ENCODE measurements around the gene SEC22A.

SEC22A gene

DNA sequence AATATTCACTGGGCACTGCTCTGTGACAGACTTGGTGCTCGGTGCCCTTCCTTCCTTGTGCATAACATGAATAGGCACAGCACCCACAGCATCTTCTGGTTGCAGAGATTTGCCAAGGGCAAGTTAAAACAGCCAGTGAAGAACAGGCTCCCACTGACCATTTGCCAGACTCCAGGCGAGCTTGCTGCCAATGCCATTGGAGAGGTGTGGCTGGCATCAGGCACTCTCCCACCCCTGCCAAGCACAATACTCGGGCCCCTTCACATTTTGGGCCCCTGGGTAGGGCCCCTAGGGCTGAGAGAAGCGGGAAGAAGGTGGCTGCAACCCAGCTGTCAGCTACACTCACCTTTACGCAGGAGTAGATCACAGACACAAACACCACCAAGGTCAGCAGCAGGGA, 112.1 kb downstream of the SEC22A start:
- no peak for DNase-seq (ENCODE audit: low spot score)
- TF ChIP-seq, protein P1, sequence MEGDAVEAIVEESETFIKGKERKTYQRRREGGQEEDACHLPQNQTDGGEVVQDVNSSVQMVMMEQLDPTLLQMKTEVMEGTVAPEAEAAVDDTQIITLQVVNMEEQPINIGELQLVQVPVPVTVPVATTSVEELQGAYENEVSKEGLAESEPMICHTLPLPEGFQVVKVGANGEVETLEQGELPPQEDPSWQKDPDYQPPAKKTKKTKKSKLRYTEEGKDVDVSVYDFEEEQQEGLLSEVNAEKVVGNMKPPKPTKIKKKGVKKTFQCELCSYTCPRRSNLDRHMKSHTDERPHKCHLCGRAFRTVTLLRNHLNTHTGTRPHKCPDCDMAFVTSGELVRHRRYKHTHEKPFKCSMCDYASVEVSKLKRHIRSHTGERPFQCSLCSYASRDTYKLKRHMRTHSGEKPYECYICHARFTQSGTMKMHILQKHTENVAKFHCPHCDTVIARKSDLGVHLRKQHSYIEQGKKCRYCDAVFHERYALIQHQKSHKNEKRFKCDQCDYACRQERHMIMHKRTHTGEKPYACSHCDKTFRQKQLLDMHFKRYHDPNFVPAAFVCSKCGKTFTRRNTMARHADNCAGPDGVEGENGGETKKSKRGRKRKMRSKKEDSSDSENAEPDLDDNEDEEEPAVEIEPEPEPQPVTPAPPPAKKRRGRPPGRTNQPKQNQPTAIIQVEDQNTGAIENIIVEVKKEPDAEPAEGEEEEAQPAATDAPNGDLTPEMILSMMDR (IDR thresholded peaks at IDR 0.05; ENCODE audit: extremely low read depth, missing control alignments): no peak

DNA sequence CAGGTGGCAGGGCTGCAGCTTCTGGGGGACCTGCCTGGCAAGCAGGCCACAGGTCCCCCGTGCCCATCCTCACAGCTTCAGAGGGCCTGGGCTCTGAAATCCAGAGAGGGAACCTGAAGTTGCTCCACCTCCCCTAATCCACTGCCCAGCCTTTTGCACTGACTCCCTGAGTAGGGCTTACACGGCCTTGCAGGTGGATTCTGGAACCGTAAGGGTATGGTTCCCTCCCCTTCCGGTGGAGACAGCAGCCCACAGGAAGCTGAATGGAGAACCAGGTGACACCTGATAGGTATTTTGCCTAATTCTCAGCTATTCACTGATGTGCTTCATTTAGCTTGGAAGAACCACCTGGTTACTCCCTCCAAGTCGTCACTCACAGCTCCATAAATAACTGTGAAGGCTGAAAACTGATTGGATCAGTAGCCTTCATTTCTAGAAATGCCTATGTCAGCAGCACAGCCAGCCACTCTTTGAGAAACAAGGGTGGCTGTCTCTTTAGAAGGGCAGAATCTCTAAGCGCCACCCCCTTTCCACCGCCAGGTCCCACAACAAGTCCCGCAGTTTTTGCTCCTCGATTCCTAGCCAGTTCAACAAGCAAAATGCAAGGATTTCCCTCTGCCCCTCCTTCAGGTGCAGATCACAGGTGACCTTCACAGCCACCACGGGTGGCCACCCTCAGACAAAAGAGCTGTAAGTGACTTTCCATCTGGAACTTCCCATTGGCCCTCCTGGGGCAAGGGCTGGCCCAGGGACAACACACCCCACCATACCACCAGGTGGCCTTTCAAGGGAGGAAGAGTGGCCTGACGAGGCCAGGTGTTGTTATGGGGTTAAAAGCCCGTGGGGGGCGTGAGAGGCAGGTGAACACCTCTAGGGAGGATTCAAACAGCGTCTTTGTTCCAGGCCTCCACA, 112.9 kb downstream of the SEC22A start:
- DNase-seq (ENCODE audit: low spot score): no peak
- TF ChIP-seq, protein P1 (IDR thresholded peaks at IDR 0.05; ENCODE audit: extremely low read depth, missing control alignments): no peak

DNA sequence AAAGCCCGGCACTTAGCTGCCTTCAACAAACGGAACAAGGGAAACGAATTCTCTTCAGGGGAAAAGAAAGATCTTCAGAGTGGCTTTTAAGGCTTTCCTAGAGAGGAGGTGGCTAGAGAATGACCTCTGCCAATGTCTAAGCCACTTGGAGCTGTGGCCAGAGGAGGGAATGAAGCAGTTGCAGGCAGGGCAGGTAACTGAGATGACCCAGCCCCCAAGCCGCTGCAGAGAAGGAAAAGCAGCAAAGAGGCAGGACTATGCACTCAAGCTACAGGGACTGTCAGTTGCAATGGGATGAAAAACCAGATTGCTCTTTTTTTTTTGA, 113.5 kb downstream of the SEC22A start:
- TF ChIP-seq, protein P1 (IDR thresholded peaks at IDR 0.05; ENCODE audit: extremely low read depth, missing control alignments): no peak
- no peak for DNase-seq (ENCODE audit: low spot score)

DNA sequence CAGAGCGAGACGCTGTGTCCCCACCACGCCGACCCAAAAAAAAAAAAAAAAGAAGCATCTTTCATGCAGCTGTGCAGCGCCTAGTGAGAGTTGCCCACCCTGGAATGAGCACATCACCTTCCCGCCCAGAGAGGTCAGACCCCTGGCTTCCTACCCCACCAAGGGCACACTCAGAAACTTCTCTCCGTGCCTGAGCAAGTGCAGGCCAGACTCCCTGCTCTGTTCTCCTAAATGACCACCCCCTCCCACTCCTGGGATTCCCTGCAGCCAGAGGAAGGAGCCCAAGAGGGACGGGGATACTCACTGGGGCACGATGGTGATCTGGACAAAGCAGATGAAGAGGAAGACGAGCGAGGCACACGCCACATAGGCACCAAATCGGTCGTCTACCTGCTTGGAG, 116.0 kb downstream of the SEC22A start:
- TF ChIP-seq, protein P1 (IDR thresholded peaks at IDR 0.05; ENCODE audit: extremely low read depth, missing control alignments): no peak
- no peak for DNase-seq (ENCODE audit: low spot score)

DNA sequence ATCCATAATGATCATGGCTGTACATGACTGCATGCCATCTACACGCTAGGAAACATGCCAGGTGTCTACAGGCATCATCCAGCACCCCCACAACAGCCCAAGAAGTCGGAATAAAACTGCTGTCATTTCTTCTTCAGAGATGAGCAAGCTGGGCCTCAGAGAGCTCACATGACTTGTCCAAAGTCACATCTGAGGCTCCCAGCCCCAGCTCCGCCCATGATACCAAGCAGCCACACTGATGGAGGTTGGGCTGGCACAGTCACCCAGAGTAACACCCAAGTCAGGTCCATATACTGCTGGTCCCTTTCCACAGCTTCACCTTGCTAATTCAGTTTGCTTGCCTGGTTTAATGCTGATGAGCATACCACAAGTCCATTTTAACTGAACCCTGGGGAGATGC, 116.6 kb downstream of the SEC22A start:
- TF ChIP-seq, protein P1 (IDR thresholded peaks at IDR 0.05; ENCODE audit: extremely low read depth, missing control alignments): no peak
- DNase-seq (ENCODE audit: low spot score): no peak

DNA sequence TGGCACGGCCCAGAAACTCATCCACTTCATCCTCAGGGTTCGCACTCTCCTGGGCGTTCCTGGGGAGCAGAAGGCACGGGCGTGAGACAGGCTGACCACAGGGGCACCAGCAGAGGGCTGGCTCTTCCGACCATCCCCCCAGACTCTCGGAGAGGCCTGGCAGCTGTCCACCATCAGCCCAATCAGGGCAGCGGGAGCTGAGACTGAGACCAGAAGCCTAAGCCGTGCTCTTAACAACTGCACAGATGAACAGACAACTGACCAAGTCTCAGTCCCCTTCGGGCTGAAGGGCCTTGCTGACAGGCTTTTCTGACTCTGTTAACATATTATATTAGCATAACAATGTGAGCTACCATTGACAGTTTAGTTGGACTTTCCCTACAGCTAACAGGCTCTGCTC, 118.0 kb downstream of the SEC22A start:
- no peak for DNase-seq (ENCODE audit: low spot score)
- TF ChIP-seq, protein P1 (IDR thresholded peaks at IDR 0.05; ENCODE audit: extremely low read depth, missing control alignments): no peak

DNA sequence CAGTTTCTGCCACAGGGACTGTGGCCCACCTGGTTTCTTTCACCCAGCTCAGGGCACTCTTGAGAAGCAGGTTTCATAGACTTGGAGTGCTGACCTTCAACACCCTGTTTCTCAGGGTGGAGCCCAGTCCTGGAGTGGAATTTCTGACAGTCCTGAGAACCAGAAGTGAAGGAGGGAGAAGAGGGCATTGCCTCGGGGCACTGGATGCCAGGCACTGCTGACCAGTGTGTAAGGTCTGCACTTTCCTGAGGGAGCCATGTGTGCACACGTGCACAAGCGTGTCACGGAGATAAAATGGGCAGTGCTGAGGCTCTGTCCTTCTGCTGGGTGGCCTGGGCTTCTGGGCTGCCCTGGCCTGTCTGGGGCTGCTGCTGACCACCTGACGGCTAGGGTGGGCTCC, 118.5 kb downstream of the SEC22A start:
- TF ChIP-seq, protein P1 (IDR thresholded peaks at IDR 0.05; ENCODE audit: extremely low read depth, missing control alignments): no peak
- no peak for DNase-seq (ENCODE audit: low spot score)
